ENCODE results near the gene RAB1A. TPM values are rescaled to one million over a fixed set of nuclear protein-coding genes. Genes with fewer than 3 reads are reported as not detected.

RAB1A gene
- total and polyA plus RNA-seq, 2 donors (not counting 1 experiment from before 2014, with no cell fraction given): 26.6 to 42.2 TPM

GRCh38 chr2:65045651-65046050, 84.3 kb downstream of the RAB1A start:
- Histone ChIP-seq H3K4me1 (ENCODE audit: control insufficient read depth in 2 of 2, insufficient read depth in 2 of 2, low read length in 2 of 2) (peaks cover under 1% of the 10 kb centered on the region in 2 donors), H3K4me2 (replicated peaks; ENCODE audit: low read depth, low read length, poor library complexity, severe bottlenecking) (no peak overlapping the region), H3K9ac (ENCODE audit: low read length) (no peak overlapping the region), H3K36me3 (replicated peaks in 1 of 2; ENCODE audit: control extremely low read depth in 1 of 2, control insufficient read depth in 1 of 2, extremely low read depth in 1 of 2, insufficient read depth in 2 of 2, low read length in 1 of 2) (peaks cover 6 to 54% of the 10 kb centered on the region in 2 experiments), H3K27me3 (replicated peaks in 1 of 4; ENCODE audit: control extremely low read depth in 1 of 4, control insufficient read depth in 3 of 4, insufficient read depth in 4 of 4, low read length in 3 of 4) (no peaks in the 10 kb centered on the region), H3K79me2 (ENCODE audit: control insufficient read depth, insufficient read depth, low read length) (peaks cover 52% of the 10 kb centered on the region), H3K4me3 (ENCODE audit: control extremely low read depth in 1 of 5, extremely low read depth in 1 of 5, insufficient read depth in 1 of 5, low read depth in 2 of 5, low read length in 4 of 5) (no peak overlapping the region), H3K27ac (ENCODE audit: low read length in 2 of 2) (no peak overlapping the region), H3K9me3 (ENCODE audit: control extremely low read depth in 1 of 3, control insufficient read depth in 2 of 3, insufficient read depth in 1 of 3, low read length in 2 of 3) (peaks cover 0 to 14% (median 11%) of the 10 kb centered on the region in 3 donors), H4K20me1 (ENCODE audit: control insufficient read depth, insufficient read depth, low read length, poor library complexity, severe bottlenecking) (peaks cover 5% of the 10 kb centered on the region), H2AFZ (ENCODE audit: insufficient read depth, low read depth, low read length, poor library complexity, severe bottlenecking) (no peak overlapping the region)
- 100% methylated on average over 3 of the region's 10 CpGs for WGBS (ENCODE audit: insufficient coverage)
- intact Hi-C loops (cut with micrococcal nuclease): no loop called here
- TF ChIP-seq EZH2 (IDR thresholded peaks at IDR 0.05; ENCODE audit: borderline replicate concordance, insufficient read depth, low read depth, low read length, poor library complexity, severe bottlenecking) (no peak), CTCF (IDR thresholded peaks at IDR 0.05) (no peak)
- Mint-ChIP-seq H3K27me3 (no peaks in the 10 kb centered on the region), H3K4me3 (no peak overlapping the region), H3K9me3 (ENCODE audit: insufficient read depth) (peaks cover 7% of the 10 kb centered on the region), H3K4me1 (peaks cover 12% of the 10 kb centered on the region), H3K27ac (no peak overlapping the region)
- ChIA-PET POLR2A (interaction anchor here (0.7 kb wide), 1 partner anchor 127 kb away, joined by 11 read pairs; no protein-coding TSS in a partner anchor), CTCF (interaction anchor here (1.3 kb wide), 1 partner anchor 11 kb away, joined by 3 read pairs; no protein-coding TSS in a partner anchor)
- no peak for DNase-seq
- no peak for ATAC-seq (ENCODE audit: low read depth)

- H3K4me3 ChIP-seq (ENCODE audit: control extremely low read depth in 1 of 5, extremely low read depth in 1 of 5, insufficient read depth in 1 of 5, low read depth in 2 of 5, low read length in 4 of 5): no peak overlapping the region
- ATAC-seq (ENCODE audit: low read depth): no peak
- H3K27me3 ChIP-seq (replicated peaks in 1 of 4; ENCODE audit: control extremely low read depth in 1 of 4, control insufficient read depth in 3 of 4, insufficient read depth in 4 of 4, low read length in 3 of 4): no peaks in the 10 kb centered on the region
- POLR2A ChIA-PET: interaction anchor here (0.6 kb wide), 1 partner anchor 27 kb away, joined by 4 read pairs; no protein-coding TSS in a partner anchor
- H3K79me2 ChIP-seq (ENCODE audit: control insufficient read depth, insufficient read depth, low read length): peaks cover 57% of the 10 kb centered on the region
- DNase-seq: no peak
- CTCF ChIA-PET: interaction anchor here (1.0 to 20.2 kb wide), 3 partner anchors 10 to 126 kb away, joined by 3 to 360 read pairs (median 4); no protein-coding TSS in a partner anchor
- Mint-ChIP-seq H3K4me3 (no peak overlapping the region), H3K27ac (no peak overlapping the region), H3K4me1 (peaks cover 20% of the 10 kb centered on the region), H3K9me3 (ENCODE audit: insufficient read depth) (peaks cover 7% of the 10 kb centered on the region), H3K27me3 (no peaks in the 10 kb centered on the region)
- peaks cover 6 to 65% of the 10 kb centered on the region in 2 experiments for H3K36me3 ChIP-seq (replicated peaks in 1 of 2; ENCODE audit: control extremely low read depth in 1 of 2, control insufficient read depth in 1 of 2, extremely low read depth in 1 of 2, insufficient read depth in 2 of 2, low read length in 1 of 2)
- H3K4me2 ChIP-seq (replicated peaks; ENCODE audit: low read depth, low read length, poor library complexity, severe bottlenecking): no peak overlapping the region
- H3K27ac ChIP-seq (ENCODE audit: low read length in 2 of 2): no peak overlapping the region
- WGBS (ENCODE audit: insufficient coverage): 100% methylated on average over 4 of the region's 7 CpGs
- intact Hi-C loops (cut with micrococcal nuclease): loop anchor here (5.0 kb wide), 1 partner anchor 457 kb away; no protein-coding TSS in a partner anchor
- H2AFZ ChIP-seq (ENCODE audit: insufficient read depth, low read depth, low read length, poor library complexity, severe bottlenecking): no peak overlapping the region
- no peak for TF ChIP-seq EZH2 (IDR thresholded peaks at IDR 0.05; ENCODE audit: borderline replicate concordance, insufficient read depth, low read depth, low read length, poor library complexity, severe bottlenecking)
- no peak for TF ChIP-seq CTCF (IDR thresholded peaks at IDR 0.05)
- H3K4me1 ChIP-seq (ENCODE audit: control insufficient read depth in 2 of 2, insufficient read depth in 2 of 2, low read length in 2 of 2): peaks cover 5% of the 10 kb centered on the region in 2 donors
- H4K20me1 ChIP-seq (ENCODE audit: control insufficient read depth, insufficient read depth, low read length, poor library complexity, severe bottlenecking): peaks cover 5% of the 10 kb centered on the region
- H3K9me3 ChIP-seq (ENCODE audit: control extremely low read depth in 1 of 3, control insufficient read depth in 2 of 3, insufficient read depth in 1 of 3, low read length in 2 of 3): peaks cover 0 to 14% (median 11%) of the 10 kb centered on the region in 3 donors
- no peak overlapping the region for H3K9ac ChIP-seq (ENCODE audit: low read length)
These were observed 85.7 kb downstream of the RAB1A start for GRCh38 chr2:65044097-65044735.
